ENCODE data around the gene PTCH1. TPM values are rescaled to one million over a fixed set of nuclear protein-coding genes. Genes with fewer than 3 reads are reported as not detected.
A peak's percentile ranks its signal among the peaks of the same experiment; 100 is the strongest.

Gene PTCH1
- total and polyA plus RNA-seq, 2 donors (not counting 1 experiment from before 2014, with no cell fraction given), result 3.5 to 13.8 TPM

DNA sequence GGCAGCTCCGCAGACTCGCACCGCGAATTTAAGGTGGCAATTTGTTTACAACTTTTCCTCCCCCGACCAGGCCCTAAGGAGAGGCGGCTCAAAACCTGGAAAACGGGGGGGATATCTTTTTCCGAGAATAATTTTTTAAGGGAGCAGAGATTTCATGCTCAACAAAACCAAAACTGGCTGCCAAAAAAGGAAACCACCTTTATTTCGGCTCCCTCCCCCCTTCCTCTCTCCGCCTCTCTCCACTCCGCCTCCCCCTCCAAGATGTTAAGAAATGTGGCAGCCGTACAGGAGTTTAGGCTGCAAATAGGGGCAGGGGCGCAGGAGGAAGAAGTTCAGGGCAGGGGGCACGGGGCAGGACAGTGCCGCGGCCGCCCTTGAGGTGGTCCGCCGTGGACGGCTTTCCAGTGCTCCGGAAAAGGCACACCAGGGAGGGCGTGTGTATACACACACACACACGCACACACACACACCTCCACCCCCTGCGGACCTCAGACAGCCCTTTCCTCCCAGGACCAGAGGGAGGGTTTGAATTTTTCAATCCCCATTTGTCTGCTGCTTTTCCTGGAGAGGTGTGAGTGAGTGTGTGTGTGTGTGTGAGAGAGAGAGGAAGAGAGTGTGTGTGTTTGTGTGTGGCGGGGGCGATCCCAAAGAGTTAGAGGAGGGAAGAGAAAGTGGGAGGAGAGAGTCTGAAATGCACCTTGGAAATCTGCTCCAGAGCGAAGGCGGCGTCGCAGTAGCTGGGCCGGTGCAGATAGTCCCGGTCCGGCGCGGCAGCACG is 9.1 kb downstream of the PTCH1 start:
- H3K9ac ChIP-seq (ENCODE audit: low read length), result peak overlapping the region; percentile 73
- H3K27ac ChIP-seq (ENCODE audit: low read length in 2 of 2), result peak overlapping the region in 1 of 2 donors; percentile 18
- POLR2A ChIA-PET, result interaction anchor here (2.7 kb wide), 1 partner anchor 13 kb away, joined by 7 read pairs; no protein-coding TSS in a partner anchor
- peak overlapping the region; percentile 69 for H3K27ac Mint-ChIP-seq
- H3K79me2 ChIP-seq (ENCODE audit: control insufficient read depth, insufficient read depth, low read length), result no peaks in the 10 kb centered on the region
- ATAC-seq (ENCODE audit: low read depth) (peak; percentile 10), DNase-seq (peak; percentile 63)
- H3K4me1 ChIP-seq (ENCODE audit: control insufficient read depth in 2 of 2, insufficient read depth in 2 of 2, low read length in 2 of 2), result peaks cover 49 to 65% of the 10 kb centered on the region in 2 donors
- peak overlapping the region; percentile 70 for H2AFZ ChIP-seq (ENCODE audit: insufficient read depth, low read depth, low read length, poor library complexity, severe bottlenecking)
- H3K4me2 ChIP-seq (replicated peaks; ENCODE audit: low read depth, low read length, poor library complexity, severe bottlenecking), result peak overlapping the region; percentile 94
- H3K9me3 Mint-ChIP-seq (ENCODE audit: insufficient read depth), result no peaks in the 10 kb centered on the region
- peaks cover 60% of the 10 kb centered on the region for H3K4me1 Mint-ChIP-seq
- peaks cover 47% of the 10 kb centered on the region for H3K27me3 Mint-ChIP-seq
- intact Hi-C loops (cut with micrococcal nuclease), result loop anchor here (1.0 to 5.0 kb wide), 2 partner anchors 45 to 190 kb away; partner anchors contain the start of gene FANCC
- no peaks in the 10 kb centered on the region for H3K36me3 ChIP-seq (replicated peaks in 1 of 2; ENCODE audit: control extremely low read depth in 1 of 2, control insufficient read depth in 1 of 2, extremely low read depth in 1 of 2, insufficient read depth in 2 of 2, low read length in 1 of 2)
- TF ChIP-seq EZH2 (IDR thresholded peaks at IDR 0.05; ENCODE audit: borderline replicate concordance, insufficient read depth, low read depth, low read length, poor library complexity, severe bottlenecking), result peak; percentile 56
- TF ChIP-seq, protein P1, sequence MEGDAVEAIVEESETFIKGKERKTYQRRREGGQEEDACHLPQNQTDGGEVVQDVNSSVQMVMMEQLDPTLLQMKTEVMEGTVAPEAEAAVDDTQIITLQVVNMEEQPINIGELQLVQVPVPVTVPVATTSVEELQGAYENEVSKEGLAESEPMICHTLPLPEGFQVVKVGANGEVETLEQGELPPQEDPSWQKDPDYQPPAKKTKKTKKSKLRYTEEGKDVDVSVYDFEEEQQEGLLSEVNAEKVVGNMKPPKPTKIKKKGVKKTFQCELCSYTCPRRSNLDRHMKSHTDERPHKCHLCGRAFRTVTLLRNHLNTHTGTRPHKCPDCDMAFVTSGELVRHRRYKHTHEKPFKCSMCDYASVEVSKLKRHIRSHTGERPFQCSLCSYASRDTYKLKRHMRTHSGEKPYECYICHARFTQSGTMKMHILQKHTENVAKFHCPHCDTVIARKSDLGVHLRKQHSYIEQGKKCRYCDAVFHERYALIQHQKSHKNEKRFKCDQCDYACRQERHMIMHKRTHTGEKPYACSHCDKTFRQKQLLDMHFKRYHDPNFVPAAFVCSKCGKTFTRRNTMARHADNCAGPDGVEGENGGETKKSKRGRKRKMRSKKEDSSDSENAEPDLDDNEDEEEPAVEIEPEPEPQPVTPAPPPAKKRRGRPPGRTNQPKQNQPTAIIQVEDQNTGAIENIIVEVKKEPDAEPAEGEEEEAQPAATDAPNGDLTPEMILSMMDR (IDR thresholded peaks at IDR 0.05), result no peak
- peaks cover 0 to 27% (median 0%) of the 10 kb centered on the region in 3 donors for H3K9me3 ChIP-seq (ENCODE audit: control extremely low read depth in 1 of 3, control insufficient read depth in 2 of 3, insufficient read depth in 1 of 3, low read length in 2 of 3)
- peak overlapping the region; percentile 89 for H3K4me3 Mint-ChIP-seq
- WGBS (ENCODE audit: insufficient coverage), result 0% methylated on average over 15 of the region's 36 CpGs
- peak overlapping the region; percentile 26 to 78 (median 66) for H3K4me3 ChIP-seq (ENCODE audit: control extremely low read depth in 1 of 5, extremely low read depth in 1 of 5, insufficient read depth in 1 of 5, low read depth in 2 of 5, low read length in 4 of 5)
- CTCF ChIA-PET, result interaction anchor here (1.3 kb wide), 1 partner anchor 13 kb away, joined by 8 read pairs; no protein-coding TSS in a partner anchor
- no peaks in the 10 kb centered on the region for H4K20me1 ChIP-seq (ENCODE audit: control insufficient read depth, insufficient read depth, low read length, poor library complexity, severe bottlenecking)
- H3K27me3 ChIP-seq (replicated peaks in 1 of 4; ENCODE audit: control extremely low read depth in 1 of 4, control insufficient read depth in 3 of 4, insufficient read depth in 4 of 4, low read length in 3 of 4), result peaks cover 3 to 68% (median 49%) of the 10 kb centered on the region in 4 experiments

Data from B cell (primary cell).